CD4-positive, CD25-positive, alpha-beta regulatory T cell (primary cell): ENCODE measurements around the gene DSTYK. TPM values are rescaled to one million over a fixed set of nuclear protein-coding genes. Genes with fewer than 3 reads are reported as not detected.

Experiments
- ATAC-seq, 2 donors: fragments of 150-1000 bp; cut with Tn5 transposase; one replicate each; pipeline ENCODE4 v1.10.0; 2021; ENCODE audit warnings: low read depth in 2 of 2, moderate number of reproducible peaks in 2 of 2, moderate library complexity in 1 of 2
- DNase-seq, 3 donors: peaks; one replicate each; pipeline versions ENCODE4 v3.0.0 to v3.0.0-alpha.2; 2012 to 2022; ENCODE audit warnings: mixed read lengths in 1 of 3
- H3K27ac ChIP-seq: one replicate; pipeline ENCODE4 v1.7.0; 2013; ENCODE audit warnings: mild to moderate bottlenecking, low read length; ENCODE audit not compliant: insufficient read depth, poor library complexity, severe bottlenecking
- H3K27me3 ChIP-seq: one replicate; pipeline ENCODE4 v1.7.0; 2013; ENCODE audit warnings: low read length; ENCODE audit not compliant: control insufficient read depth, insufficient read depth
- H3K36me3 ChIP-seq: one replicate; pipeline ENCODE4 v1.7.0; 2013; ENCODE audit warnings: mild to moderate bottlenecking, low read length, moderate library complexity; ENCODE audit not compliant: control insufficient read depth, insufficient read depth
- H3K4me1 ChIP-seq: 2 replicates; pipeline ENCODE4 v1.7.0; 2013; ENCODE audit warnings: mild to moderate bottlenecking, low read length; ENCODE audit not compliant: insufficient read depth, control insufficient read depth, poor library complexity, severe bottlenecking
- H3K4me3 ChIP-seq: one replicate; pipeline ENCODE4 v1.7.0; 2013; ENCODE audit warnings: low read depth, mild to moderate bottlenecking, low read length, moderate library complexity
- H3K9me3 ChIP-seq, 2 experiments: 1 replicate in 1 of 2; 2 replicates in 1 of 2; pipeline ENCODE4 v1.7.0; 2013; ENCODE audit warnings: low read length in 2 of 2, mild to moderate bottlenecking in 1 of 2, moderate library complexity in 1 of 2; ENCODE audit not compliant: control insufficient read depth in 2 of 2
- H3K27ac Mint-ChIP-seq, 3 donors: one replicate each; pipeline ENCODE4 v1.8.0; 2020 to 2022; ENCODE audit warnings: mild to moderate bottlenecking in 3 of 3, mixed read lengths in 3 of 3, moderate library complexity in 2 of 3
- H3K27me3 Mint-ChIP-seq: one replicate; pipeline ENCODE4 v1.8.0; 2022; ENCODE audit warnings: mild to moderate bottlenecking, mixed read lengths
- H3K36me3 Mint-ChIP-seq: one replicate; pipeline ENCODE4 v1.8.0; 2020; ENCODE audit warnings: mixed read lengths
- H3K4me1 Mint-ChIP-seq, 4 donors: one replicate each; pipeline ENCODE4 v1.8.0; 2020 to 2022; ENCODE audit warnings: mixed read lengths in 4 of 4, mild to moderate bottlenecking in 1 of 4
- H3K4me3 Mint-ChIP-seq, 4 donors: one replicate each; pipeline ENCODE4 v1.8.0; 2020 to 2022; ENCODE audit warnings: mild to moderate bottlenecking in 4 of 4, mixed read lengths in 4 of 4, moderate library complexity in 3 of 4
- H3K9me3 Mint-ChIP-seq, 7 donors: one replicate each; pipeline ENCODE4 v1.8.0; 2020 to 2022; ENCODE audit warnings: mixed read lengths in 7 of 7, mild to moderate bottlenecking in 3 of 7, moderate library complexity in 2 of 7
- polyA plus RNA-seq, 4 donors: library from polyadenylated mRNA; unstranded; fragments of 300-500 nt; fragmentation: Illumina TruSeq; gene quantifications; one replicate each; pipeline ENCODE4 v1.2.3, GENCODE V29; 2021
- total RNA-seq: library from RNA; stranded (reverse); gene quantifications from one replicate; pipeline ENCODE4 v1.2.3, GENCODE V29; 2022

The DSTYK gene
- total and polyA plus RNA-seq, 5 donors from 2014 or later, result 3.2 to 15.7 (median 5.5) TPM

- ATAC-seq (no peak), DNase-seq (no peak)
- Mint-ChIP-seq H3K9me3 (no peaks in the 10 kb centered on the region), H3K4me3 (no peak overlapping the region), H3K27ac (no peak overlapping the region), H3K27me3 (no peaks in the 10 kb centered on the region), H3K36me3 (no peaks in the 10 kb centered on the region), H3K4me1 (peaks cover 0 to 13% (median 2%) of the 10 kb centered on the region in 4 donors)
- H3K36me3 ChIP-seq, result no peaks in the 10 kb centered on the region
- no peaks in the 10 kb centered on the region for H3K27me3 ChIP-seq
- peaks cover 7% of the 10 kb centered on the region for H3K4me1 ChIP-seq
- H3K9me3 ChIP-seq, result no peaks in the 10 kb centered on the region
- H3K4me3 ChIP-seq, result no peak overlapping the region
- H3K27ac ChIP-seq, result no peak overlapping the region
Observed at GRCh38 chr1:205137901-205138300, 73.6 kb downstream of the DSTYK start.

- ATAC-seq, result no peak
- no peaks in the 10 kb centered on the region for H3K9me3 ChIP-seq
- no peaks in the 10 kb centered on the region for H3K36me3 ChIP-seq
- no peak overlapping the region for H3K27ac Mint-ChIP-seq
- no peaks in the 10 kb centered on the region for H3K9me3 Mint-ChIP-seq
- no peaks in the 10 kb centered on the region for H3K27me3 Mint-ChIP-seq
- no peak overlapping the region for H3K4me3 ChIP-seq
- no peaks in the 10 kb centered on the region for H3K4me1 Mint-ChIP-seq
- no peak overlapping the region for H3K4me3 Mint-ChIP-seq
- H3K27me3 ChIP-seq, result no peaks in the 10 kb centered on the region
- H3K4me1 ChIP-seq, result no peaks in the 10 kb centered on the region
- DNase-seq, result no peak
- no peaks in the 10 kb centered on the region for H3K36me3 Mint-ChIP-seq
- no peak overlapping the region for H3K27ac ChIP-seq
Observed at GRCh38 chr1:205133287-205133686, 78.2 kb downstream of the DSTYK start.

- Histone ChIP-seq H3K36me3 (no peaks in the 10 kb centered on the region), H3K4me3 (no peak overlapping the region), H3K9me3 (no peaks in the 10 kb centered on the region), H3K4me1 (no peaks in the 10 kb centered on the region), H3K27me3 (no peaks in the 10 kb centered on the region), H3K27ac (no peak overlapping the region)
- DNase-seq (no peak), ATAC-seq (no peak)
- no peaks in the 10 kb centered on the region for H3K9me3 Mint-ChIP-seq
- H3K36me3 Mint-ChIP-seq, result no peaks in the 10 kb centered on the region
- H3K4me3 Mint-ChIP-seq, result no peak overlapping the region
- no peaks in the 10 kb centered on the region for H3K27me3 Mint-ChIP-seq
- H3K4me1 Mint-ChIP-seq, result no peaks in the 10 kb centered on the region
- H3K27ac Mint-ChIP-seq, result no peak overlapping the region
Observed at GRCh38 chr1:205129447-205130029, 82.0 kb downstream of the DSTYK start.

GRCh38 chr1:205128050-205128449 lies 83.5 kb downstream of the DSTYK start:
- H3K36me3 Mint-ChIP-seq, result no peaks in the 10 kb centered on the region
- Histone ChIP-seq H3K4me3 (no peak overlapping the region), H3K36me3 (no peaks in the 10 kb centered on the region), H3K27me3 (no peaks in the 10 kb centered on the region), H3K27ac (no peak overlapping the region), H3K4me1 (peaks cover 1% of the 10 kb centered on the region), H3K9me3 (no peaks in the 10 kb centered on the region)
- H3K27me3 Mint-ChIP-seq, result no peaks in the 10 kb centered on the region
- H3K9me3 Mint-ChIP-seq, result no peaks in the 10 kb centered on the region
- H3K4me3 Mint-ChIP-seq, result no peak overlapping the region
- H3K4me1 Mint-ChIP-seq, result peaks cover 0 to 7% (median 3%) of the 10 kb centered on the region in 4 donors
- ATAC-seq (no peak), DNase-seq (no peak)
- H3K27ac Mint-ChIP-seq, result no peak overlapping the region

GRCh38 chr1:205127646-205128045 lies 83.9 kb downstream of the DSTYK start:
- Histone ChIP-seq H3K9me3 (no peaks in the 10 kb centered on the region), H3K4me1 (peaks cover 5% of the 10 kb centered on the region), H3K4me3 (no peak overlapping the region), H3K36me3 (no peaks in the 10 kb centered on the region), H3K27ac (no peak overlapping the region), H3K27me3 (no peaks in the 10 kb centered on the region)
- peaks cover 0 to 11% (median 5%) of the 10 kb centered on the region in 4 donors for H3K4me1 Mint-ChIP-seq
- no peak for DNase-seq
- no peaks in the 10 kb centered on the region for H3K9me3 Mint-ChIP-seq
- no peaks in the 10 kb centered on the region for H3K27me3 Mint-ChIP-seq
- no peak for ATAC-seq
- no peaks in the 10 kb centered on the region for H3K36me3 Mint-ChIP-seq
- H3K4me3 Mint-ChIP-seq, result no peak overlapping the region
- no peak overlapping the region for H3K27ac Mint-ChIP-seq

DNA sequence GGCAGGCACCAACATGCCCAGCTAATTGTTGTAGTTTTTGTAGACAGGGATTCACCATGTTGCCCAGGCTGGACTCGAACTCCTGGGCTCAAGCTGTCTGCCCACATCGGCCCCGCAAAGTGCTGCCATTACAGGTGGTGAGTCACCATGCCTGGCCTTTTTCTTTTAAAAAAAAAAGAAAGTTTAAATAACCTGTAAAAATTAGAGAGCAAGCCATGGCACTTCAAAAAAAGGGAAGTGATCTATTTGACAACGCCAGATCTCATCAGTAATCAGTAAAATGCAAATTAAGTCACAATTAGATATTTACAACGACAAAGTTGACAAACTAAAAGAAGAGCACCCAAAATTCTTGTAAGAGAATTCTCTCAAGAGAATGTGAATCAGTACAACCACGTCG lies 86.8 kb downstream of the DSTYK start:
- no peaks in the 10 kb centered on the region for H3K36me3 ChIP-seq
- DNase-seq (no peak), ATAC-seq (no peak)
- Mint-ChIP-seq H3K4me1 (peaks cover 13 to 41% (median 27%) of the 10 kb centered on the region in 4 donors), H3K27me3 (no peaks in the 10 kb centered on the region), H3K9me3 (no peaks in the 10 kb centered on the region), H3K36me3 (peaks cover 4% of the 10 kb centered on the region), H3K27ac (no peak overlapping the region), H3K4me3 (peak overlapping the region in 1 of 4 donors; percentile 81)
- no peaks in the 10 kb centered on the region for H3K9me3 ChIP-seq
- H3K27ac ChIP-seq, result no peak overlapping the region
- H3K27me3 ChIP-seq, result no peaks in the 10 kb centered on the region
- H3K4me3 ChIP-seq, result no peak overlapping the region
- H3K4me1 ChIP-seq, result peaks cover 26% of the 10 kb centered on the region

DNA sequence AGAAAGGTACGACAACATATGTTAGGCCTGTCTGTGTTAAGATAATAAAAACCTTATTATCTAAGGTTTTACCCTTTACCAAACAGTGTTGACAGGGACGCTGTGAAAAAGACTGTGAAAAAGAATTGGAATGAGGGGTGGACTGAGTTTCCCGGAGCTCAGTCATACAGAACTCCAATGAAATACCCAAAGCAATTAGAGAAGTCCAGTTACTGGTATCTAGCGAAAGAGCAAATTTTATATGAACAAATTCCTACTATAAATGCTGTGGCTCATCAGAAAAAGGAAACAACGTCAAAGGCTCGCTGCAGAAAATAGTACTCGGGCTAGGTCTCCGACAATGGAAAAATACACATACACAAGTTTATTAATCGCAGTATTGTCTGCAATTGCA lies 89.0 kb downstream of the DSTYK start:
- Histone ChIP-seq H3K36me3 (peaks cover 6% of the 10 kb centered on the region), H3K27ac (peak overlapping the region; percentile 95), H3K4me3 (peak overlapping the region; percentile 98), H3K9me3 (no peaks in the 10 kb centered on the region), H3K27me3 (no peaks in the 10 kb centered on the region), H3K4me1 (peaks cover 30% of the 10 kb centered on the region)
- ATAC-seq, result no peak
- peaks cover 21 to 59% (median 41%) of the 10 kb centered on the region in 4 donors for H3K4me1 Mint-ChIP-seq
- H3K9me3 Mint-ChIP-seq, result no peaks in the 10 kb centered on the region
- peak overlapping the region; percentile 98 to 100 (median 100) for H3K27ac Mint-ChIP-seq
- peak overlapping the region; percentile 94 to 99 (median 96) for H3K4me3 Mint-ChIP-seq
- H3K27me3 Mint-ChIP-seq, result no peaks in the 10 kb centered on the region
- peaks cover 12% of the 10 kb centered on the region for H3K36me3 Mint-ChIP-seq
- no peak for DNase-seq
